ENCODE results near the gene PLEKHG5.

DNA sequence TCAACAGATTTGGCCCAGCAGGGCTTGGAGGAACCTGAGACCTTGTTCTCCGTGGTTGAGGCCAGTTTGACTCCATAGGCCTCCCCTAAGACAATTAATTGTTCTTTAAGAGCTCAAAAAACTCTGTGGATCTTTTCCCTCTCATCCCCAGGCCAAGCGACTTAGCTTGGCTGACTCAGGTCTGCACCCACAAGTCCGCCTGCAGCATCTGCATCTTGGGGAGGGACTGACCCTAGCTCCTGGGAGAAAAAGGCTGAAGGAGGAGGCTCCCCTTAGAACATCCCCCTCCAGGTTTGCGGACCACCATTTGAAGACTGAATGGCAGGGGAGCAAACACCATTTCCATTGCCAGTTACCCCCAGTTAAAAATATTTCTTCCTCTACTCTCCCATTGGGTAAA lies 70.2 kb downstream of the PLEKHG5 start:
- no peak for TF ChIP-seq POLR2A (IDR thresholded peaks at IDR 0.05)
- TF ChIP-seq, protein P1, sequence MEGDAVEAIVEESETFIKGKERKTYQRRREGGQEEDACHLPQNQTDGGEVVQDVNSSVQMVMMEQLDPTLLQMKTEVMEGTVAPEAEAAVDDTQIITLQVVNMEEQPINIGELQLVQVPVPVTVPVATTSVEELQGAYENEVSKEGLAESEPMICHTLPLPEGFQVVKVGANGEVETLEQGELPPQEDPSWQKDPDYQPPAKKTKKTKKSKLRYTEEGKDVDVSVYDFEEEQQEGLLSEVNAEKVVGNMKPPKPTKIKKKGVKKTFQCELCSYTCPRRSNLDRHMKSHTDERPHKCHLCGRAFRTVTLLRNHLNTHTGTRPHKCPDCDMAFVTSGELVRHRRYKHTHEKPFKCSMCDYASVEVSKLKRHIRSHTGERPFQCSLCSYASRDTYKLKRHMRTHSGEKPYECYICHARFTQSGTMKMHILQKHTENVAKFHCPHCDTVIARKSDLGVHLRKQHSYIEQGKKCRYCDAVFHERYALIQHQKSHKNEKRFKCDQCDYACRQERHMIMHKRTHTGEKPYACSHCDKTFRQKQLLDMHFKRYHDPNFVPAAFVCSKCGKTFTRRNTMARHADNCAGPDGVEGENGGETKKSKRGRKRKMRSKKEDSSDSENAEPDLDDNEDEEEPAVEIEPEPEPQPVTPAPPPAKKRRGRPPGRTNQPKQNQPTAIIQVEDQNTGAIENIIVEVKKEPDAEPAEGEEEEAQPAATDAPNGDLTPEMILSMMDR (IDR thresholded peaks at IDR 0.05), result no peak

All from uterus (tissue), 2 donors.